Stomach (tissue), 9 donors: ENCODE data around the gene GNA15. TPM values are rescaled to one million over a fixed set of nuclear protein-coding genes. Genes with fewer than 3 reads are reported as not detected.

ENCODE experiments used
- DNase-seq, 2 donors: peaks; one replicate each; pipeline versions ENCODE4 v3.0.0 to v3.0.0-alpha.2; 2013 to 2019
- H3K27ac ChIP-seq, 5 donors: fragments of 200-600 bp in 4 of 5; sonication (generic) in 4 of 5; one replicate each; pipeline ENCODE4 v1.5.1; 2013 to 2019; ENCODE audit warnings: mild to moderate bottlenecking in 1 of 5, moderate library complexity in 1 of 5
- H3K27me3 ChIP-seq, 3 donors: fragments of 200-600 bp; sonication (generic); one replicate each; pipeline ENCODE4 v1.5.1; 2017 to 2019; ENCODE audit warnings: mixed run types in 1 of 3
- H3K36me3 ChIP-seq, 4 donors: fragments of 200-600 bp; sonication (generic); 1 replicate in 3 of 4; 2 replicates in 1 of 4; pipeline ENCODE4 v1.5.1; 2016 to 2019
- H3K4me1 ChIP-seq, 4 donors: fragments of 200-600 bp; sonication (generic); one replicate each; pipeline ENCODE4 v1.5.1; 2016 to 2019
- H3K4me3 ChIP-seq, 4 donors: fragments of 200-600 bp; sonication (generic) in 3 of 4; one replicate each; pipeline ENCODE4 v1.5.1; 2016 to 2019; ENCODE audit warnings: mild to moderate bottlenecking in 1 of 4
- H3K9me3 ChIP-seq, 4 donors: fragments of 200-600 bp; sonication (generic); one replicate each; pipeline ENCODE4 v1.5.1; 2016 to 2019
- CTCF ChIP-seq, 7 experiments: fragments of 450-650 bp in 4 of 7; fragments of 200-600 bp in 3 of 7; sonication (generic) in 3 of 7; IDR thresholded peaks; one replicate each; pipeline ENCODE4 v1.5.1; 2016 to 2019; ENCODE audit warnings: antibody characterized with exemption in 7 of 7, control low read depth in 2 of 7, mild to moderate bottlenecking in 1 of 7
- EP300 ChIP-seq: sonication (generic); formaldehyde crosslinking; IDR thresholded peaks from one replicate; pipeline ENCODE4 v1.6.1; 2017; ENCODE audit warnings: antibody characterized with exemption
- POLR2A ChIP-seq, 4 donors: fragments of 450-650 bp; IDR thresholded peaks; one replicate each; pipeline ENCODE4 v1.6.1; 2016; ENCODE audit warnings: antibody characterized with exemption in 4 of 4, control low read depth in 2 of 4, mild to moderate bottlenecking in 1 of 4, moderate library complexity in 1 of 4
- POLR2AphosphoS5 ChIP-seq, 3 donors: sonication (generic); formaldehyde crosslinking; IDR thresholded peaks; one replicate each; pipeline ENCODE4 v1.6.1; 2016; ENCODE audit warnings: antibody characterized with exemption in 3 of 3
- WGBS, 5 donors: extraction: QIAGEN DNeasy Blood & Tissue Kit in 3 of 5; methylation state at CpG; one replicate each; pipeline versions ENCODE4 v1.1.5 to v1.1.7; 2013 to 2018; 5-methylcytosine and 5-hydroxymethylcytosine counted together
- intact Hi-C: fragments of 100-400 bp; cut with DNase I; formaldehyde crosslinking; loops from one replicate; pipeline ENCODE4 v1.15.1; 2023; ENCODE audit warnings: low total_unique reads
- polyA plus RNA-seq, 3 donors: library from polyadenylated mRNA; stranded (reverse); fragments of 200-250 nt; gene quantifications; one replicate each; pipeline ENCODE4 v1.2.3, GENCODE V29; 2013
- total RNA-seq, 5 donors: library from RNA; depleted of rRNA; stranded (reverse); fragments of >200 nt; gene quantifications; one replicate each; pipeline versions ENCODE4 v1.1.0 to v1.2.3, GENCODE V29; 2014 to 2016
- donor health status: healthy with polysubstance abuse.
- donor health status: Bipolar disorder and iron deficiency.
- donor health status: healthy.

Gene GNA15
- total and polyA plus RNA-seq, 8 donors: 0.45 to 15.1 (median 4.8) TPM; not detected in 2

DNA sequence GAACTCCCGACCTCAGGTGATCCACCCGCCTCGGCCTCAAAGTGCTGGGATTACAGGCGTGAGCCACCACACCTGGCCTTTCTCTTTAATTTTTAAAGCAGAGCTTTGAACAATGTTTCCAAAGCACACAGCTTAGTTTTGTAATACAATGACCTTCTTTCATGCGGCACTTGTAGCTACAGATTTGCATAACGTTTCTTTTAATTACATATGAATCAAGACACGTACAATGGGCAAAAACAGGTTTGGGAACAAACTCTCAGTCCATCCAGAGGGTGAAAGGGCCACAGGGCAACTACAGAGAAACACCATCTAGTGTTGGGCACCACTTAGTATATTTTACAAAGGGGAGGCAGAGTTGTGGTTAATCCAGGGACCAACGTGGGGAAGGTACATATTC is 23.7 kb downstream of the GNA15 start:
- Histone ChIP-seq H3K36me3 (peaks cover 0 to 12% (median 5%) of the 10 kb centered on the region in 4 donors), H3K4me1 (peaks cover 0 to 16% (median 9%) of the 10 kb centered on the region in 4 donors), H3K9me3 (no peaks in the 10 kb centered on the region), H3K27me3 (no peaks in the 10 kb centered on the region), H3K4me3 (no peak overlapping the region), H3K27ac (no peak overlapping the region)
- intact Hi-C loops: no loop called here
- DNase-seq: no peak
- TF ChIP-seq POLR2A (IDR thresholded peaks at IDR 0.05) (no peak), POLR2AphosphoS5 (IDR thresholded peaks at IDR 0.05) (no peak), EP300 (no peak), CTCF (IDR thresholded peaks at IDR 0.05) (no peak)
- WGBS, 5 donors: 60 to 71% (median 69%) methylated on average over 8 of the region's 8 CpGs

- 68 to 92% (median 86%) methylated on average over 3 of the region's 3 CpGs for WGBS, 5 donors
- no peak for TF ChIP-seq CTCF (IDR thresholded peaks at IDR 0.05)
- TF ChIP-seq EP300: no peak
- TF ChIP-seq POLR2AphosphoS5 (IDR thresholded peaks at IDR 0.05): no peak
- TF ChIP-seq POLR2A (IDR thresholded peaks at IDR 0.05): no peak
- DNase-seq: no peak
- H3K9me3 ChIP-seq: no peaks in the 10 kb centered on the region
- peaks cover 0 to 12% (median 5%) of the 10 kb centered on the region in 4 donors for H3K36me3 ChIP-seq
- no peaks in the 10 kb centered on the region for H3K27me3 ChIP-seq
- H3K4me1 ChIP-seq: peaks cover 0 to 12% (median 9%) of the 10 kb centered on the region in 4 donors
- H3K27ac ChIP-seq: no peak overlapping the region
- no peak overlapping the region for H3K4me3 ChIP-seq
- intact Hi-C loops: no loop called here
Observed at GRCh38 chr19:3160219-3160618, 24.4 kb downstream of the GNA15 start.

- TF ChIP-seq POLR2A (IDR thresholded peaks at IDR 0.05) (no peak), CTCF (IDR thresholded peaks at IDR 0.05) (no peak), EP300 (no peak), POLR2AphosphoS5 (IDR thresholded peaks at IDR 0.05) (no peak)
- 88 to 94% (median 91%) methylated on average over 4 of the region's 4 CpGs for WGBS, 5 donors
- intact Hi-C loops: no loop called here
Observed at GRCh38 chr19:3161453-3161852, 25.6 kb downstream of the GNA15 start.

GRCh38 chr19:3162418-3163229 is 26.8 kb downstream of the GNA15 start:
- Histone ChIP-seq H3K36me3 (peaks cover 0 to 12% (median 5%) of the 10 kb centered on the region in 4 donors), H3K27ac (no peak overlapping the region), H3K4me1 (peaks cover 0 to 12% (median 9%) of the 10 kb centered on the region in 4 donors), H3K9me3 (no peaks in the 10 kb centered on the region), H3K27me3 (no peaks in the 10 kb centered on the region), H3K4me3 (no peak overlapping the region)
- TF ChIP-seq POLR2AphosphoS5 (IDR thresholded peaks at IDR 0.05) (no peak), POLR2A (IDR thresholded peaks at IDR 0.05) (no peak), EP300 (no peak), CTCF (IDR thresholded peaks at IDR 0.05) (no peak)
- intact Hi-C loops: no loop called here
- DNase-seq: no peak
- 68 to 78% (median 70%) methylated on average over 27 to 38 of the region's 38 CpGs for WGBS, 5 donors

More at GRCh38 chr19:3161453-3161852, 25.6 kb downstream of the GNA15 start:
- Histone ChIP-seq H3K27me3 (no peaks in the 10 kb centered on the region), H3K4me1 (peaks cover 0 to 12% (median 9%) of the 10 kb centered on the region in 4 donors), H3K27ac (no peak overlapping the region), H3K9me3 (no peaks in the 10 kb centered on the region), H3K36me3 (peaks cover 0 to 12% (median 5%) of the 10 kb centered on the region in 4 donors), H3K4me3 (no peak overlapping the region)
- DNase-seq: no peak
